HK-2 (cell line): ENCODE measurements around the gene ABCA4.

ENCODE experiments used
- DNase-seq: peaks from one replicate; pipeline ENCODE4 v3.0.0-alpha.2; 2018; ENCODE audit not compliant: unreplicated experiment

Gene ABCA4

GRCh38 chr1:94104776-94105580 lies 16.0 kb downstream of the ABCA4 start:
- no peak for DNase-seq

DNA sequence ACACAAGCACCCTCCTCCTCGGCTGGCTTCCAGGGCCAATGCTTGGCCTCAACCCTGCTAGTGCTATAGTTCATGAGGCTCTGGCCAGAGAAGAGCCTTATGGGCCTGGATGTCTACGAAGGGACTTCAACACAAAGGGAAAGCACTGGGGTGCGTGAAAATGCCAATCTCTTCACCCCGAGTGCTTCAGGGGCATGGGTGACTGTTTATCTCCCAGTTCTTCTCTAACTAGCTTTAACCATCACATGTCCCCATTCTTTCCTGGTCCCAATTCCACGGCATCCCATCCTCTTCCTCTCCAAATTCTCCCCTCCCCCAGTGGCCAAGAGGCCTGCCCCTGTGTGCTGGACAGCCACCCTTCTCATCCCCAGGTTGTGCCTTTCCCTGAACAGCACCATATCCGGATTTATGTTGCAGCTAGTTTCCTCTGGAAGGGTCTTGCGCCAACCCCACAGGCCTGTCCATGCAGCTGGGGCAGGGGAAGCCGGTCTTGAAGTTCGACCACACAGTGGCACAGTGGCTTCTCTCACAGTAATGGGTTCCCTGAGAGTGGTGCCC lies 16.7 kb downstream of the ABCA4 start:
- no peak for DNase-seq

GRCh38 chr1:94103608-94104007 lies 17.3 kb downstream of the ABCA4 start:
- no peak for DNase-seq

DNA sequence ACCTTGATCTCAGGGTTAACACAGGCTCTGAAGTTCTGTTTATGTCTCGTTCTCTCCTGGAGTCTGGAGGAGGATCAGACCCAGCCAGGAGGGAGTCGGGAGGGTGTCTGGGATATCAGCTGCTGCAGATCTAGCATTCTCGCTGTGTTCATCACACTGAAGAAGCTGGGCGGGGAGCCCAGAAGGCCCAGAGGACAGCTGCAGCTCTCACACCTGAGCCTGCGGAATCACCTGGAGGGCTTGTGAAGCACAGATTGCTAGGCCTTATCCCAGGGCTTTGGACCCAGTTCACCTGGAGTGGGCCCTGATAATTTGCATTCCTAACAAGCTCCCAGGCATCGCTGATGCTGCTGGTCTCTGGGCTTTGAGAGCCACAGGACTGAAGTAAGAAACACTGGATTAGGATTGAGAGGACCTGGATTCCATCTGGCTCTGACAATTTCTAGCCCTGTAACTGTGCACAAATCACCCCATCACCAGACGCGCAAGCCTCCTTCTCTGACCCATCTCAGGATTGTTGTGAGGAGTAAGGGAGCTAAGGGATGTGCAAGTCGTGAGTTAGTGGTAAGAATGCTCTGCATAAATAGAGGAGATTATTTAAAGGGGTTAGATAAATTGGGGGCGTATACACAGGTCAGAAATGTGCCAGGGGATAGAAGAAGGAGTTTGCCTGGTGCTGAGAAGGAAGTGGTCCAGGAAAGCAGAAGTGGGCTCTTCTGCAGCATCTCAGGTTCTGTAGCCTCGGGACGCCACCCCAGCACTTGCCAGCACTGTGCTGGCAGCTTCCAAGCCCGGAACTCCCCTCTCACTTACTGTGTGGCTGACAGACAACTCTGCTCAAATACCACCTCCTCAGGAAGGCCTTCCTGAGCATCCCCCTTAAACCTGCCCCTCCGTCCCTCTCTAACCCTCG lies 19.1 kb downstream of the ABCA4 start:
- DNase-seq: no peak

- no peak for DNase-seq
Measured at GRCh38 chr1:94100785-94101612, 19.9 kb downstream of the ABCA4 start.

DNA sequence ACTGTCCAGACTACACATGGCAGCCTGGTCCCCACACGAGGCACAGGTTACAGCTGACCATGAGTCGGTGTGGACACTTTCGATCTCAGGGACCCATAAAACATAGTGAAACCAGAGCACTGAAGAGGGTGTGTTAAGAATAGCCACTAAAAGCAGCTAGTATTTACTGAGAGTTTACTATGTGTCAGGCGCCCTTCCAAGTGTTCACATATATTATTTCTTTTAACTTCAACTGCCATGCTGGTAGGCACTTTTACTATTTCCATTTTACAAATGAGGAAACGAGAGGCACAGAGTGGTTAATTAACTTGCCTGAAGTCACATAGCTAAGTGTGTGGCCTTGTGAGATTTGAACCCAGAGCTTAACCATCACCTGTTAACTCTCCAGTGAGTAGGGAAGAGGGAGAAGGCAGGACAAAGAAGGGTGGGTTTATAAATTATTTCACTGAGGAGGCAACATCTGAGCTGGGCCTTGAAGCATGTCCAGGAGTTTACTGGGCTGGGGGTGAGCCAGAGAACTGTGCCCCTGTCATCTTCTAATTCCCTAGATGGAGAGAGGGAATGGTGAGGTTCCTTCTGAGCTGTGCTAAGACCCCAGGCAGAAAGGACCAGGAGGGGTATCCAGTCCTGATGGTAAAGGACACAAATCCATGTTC lies 20.7 kb downstream of the ABCA4 start:
- DNase-seq: no peak

DNA sequence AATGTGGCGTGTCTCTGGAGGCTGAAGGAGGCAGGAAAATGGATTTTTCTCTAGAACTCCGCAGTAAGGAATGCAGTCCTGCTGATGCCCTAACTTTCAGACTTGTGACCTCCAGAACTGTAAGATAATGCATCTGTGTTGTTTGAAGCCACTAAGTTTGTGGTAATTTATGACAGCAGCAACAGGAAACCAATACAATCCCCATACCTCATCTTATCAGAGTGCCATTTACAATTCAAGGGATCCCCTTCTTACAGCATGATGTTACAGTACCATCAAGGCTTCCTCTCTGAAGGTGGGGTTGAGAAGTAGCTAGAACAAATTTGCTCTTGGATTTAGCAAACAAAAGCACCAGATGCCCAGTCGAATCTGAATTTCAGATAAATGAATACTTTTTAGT lies 21.6 kb downstream of the ABCA4 start:
- no peak for DNase-seq

DNA sequence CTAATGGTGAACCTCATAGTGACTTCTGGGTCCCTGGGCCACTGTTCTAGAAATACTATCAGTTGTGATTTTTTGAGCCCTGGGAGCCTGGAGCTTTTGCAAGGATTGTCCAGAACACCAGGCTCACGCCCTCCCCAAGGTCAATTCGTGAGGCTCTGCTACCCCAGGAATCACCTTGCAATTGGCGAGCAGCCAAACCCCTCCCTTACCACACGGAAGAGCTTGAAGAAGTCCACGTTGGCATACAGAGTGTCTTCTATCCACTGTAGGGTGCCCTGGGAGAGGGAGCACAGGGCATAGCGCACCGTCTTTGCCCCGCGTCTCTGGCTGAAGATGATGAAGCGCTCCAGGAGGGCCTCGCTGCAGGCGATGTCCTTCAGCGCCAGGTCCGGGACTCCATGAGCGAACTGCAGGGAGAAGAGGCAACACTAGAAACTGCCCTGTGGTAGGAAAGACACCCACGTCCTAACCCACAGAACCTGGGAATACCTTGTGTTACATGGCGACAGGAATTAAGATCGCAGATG lies 22.3 kb downstream of the ABCA4 start:
- no peak for DNase-seq

DNA sequence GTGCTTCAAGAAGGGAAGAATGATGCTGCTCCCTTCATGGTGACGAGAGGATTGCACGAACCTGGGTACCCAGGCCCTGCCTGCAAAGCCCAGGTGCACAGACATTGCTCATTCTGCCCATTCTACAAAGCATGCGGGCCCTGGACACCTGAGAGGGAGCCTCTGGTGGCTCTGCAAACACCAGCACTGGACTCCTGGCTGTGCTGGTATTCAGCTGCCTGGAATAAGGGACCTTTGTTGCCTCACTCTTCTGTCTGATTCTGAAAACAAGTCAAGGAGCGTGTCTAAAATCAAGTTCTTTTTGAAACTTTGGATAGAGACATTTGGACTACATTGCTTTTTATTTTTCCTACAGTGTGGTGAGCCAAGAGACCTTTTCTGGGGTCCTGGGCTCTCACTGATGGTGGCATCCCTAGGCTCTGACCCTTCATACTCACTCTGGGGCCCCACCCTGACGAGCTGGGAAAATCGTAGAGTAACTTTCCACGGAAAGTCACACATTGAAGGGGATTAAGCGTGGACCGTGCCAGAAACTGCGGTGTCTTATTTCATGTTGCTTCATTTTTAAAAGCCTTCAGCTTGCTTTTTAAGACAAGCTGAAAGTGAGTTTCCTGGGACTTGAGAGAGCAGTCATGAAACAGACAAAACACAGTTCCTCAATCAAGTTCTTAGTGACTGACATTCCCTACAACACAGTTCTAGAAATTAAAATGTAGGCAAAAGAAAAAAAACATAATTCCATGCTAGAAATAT lies 24.0 kb downstream of the ABCA4 start:
- no peak for DNase-seq

DNA sequence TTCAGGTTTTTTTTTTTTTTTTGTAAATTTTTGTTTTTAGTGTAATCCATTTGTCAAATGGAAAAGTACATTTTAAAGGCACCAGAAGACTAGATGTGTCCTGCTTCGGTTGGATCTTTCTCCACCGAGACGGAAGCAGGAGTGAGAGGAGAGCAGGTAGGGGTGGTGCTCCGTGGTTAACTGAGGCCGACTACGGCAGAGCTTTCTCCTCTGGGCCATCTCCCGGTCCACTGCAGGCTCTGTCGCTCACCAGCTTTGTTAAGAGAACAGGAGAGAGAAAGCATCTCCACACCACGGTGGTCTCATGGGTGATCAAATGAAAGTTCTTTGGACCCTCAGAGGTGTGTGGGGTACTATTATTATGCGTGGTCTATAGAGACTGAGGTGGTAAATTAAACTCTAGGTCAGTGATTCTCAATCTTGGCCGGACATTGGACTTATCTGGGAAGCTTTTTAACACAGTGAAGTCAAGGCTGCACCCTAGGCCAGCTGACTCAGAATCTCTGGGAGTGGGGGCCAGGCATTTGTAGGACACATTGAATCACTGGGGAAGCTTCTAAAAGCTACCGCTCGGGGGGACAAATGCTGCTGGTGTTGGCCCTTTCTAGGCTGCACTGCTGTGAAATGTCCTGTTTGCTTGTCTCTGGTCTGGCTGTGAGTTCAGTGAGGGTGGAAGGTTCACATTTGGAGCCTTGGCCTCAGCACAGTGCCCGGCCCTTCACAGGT lies 25.0 kb downstream of the ABCA4 start:
- no peak for DNase-seq

GRCh38 chr1:94095112-94095637 lies 25.8 kb downstream of the ABCA4 start:
- no peak for DNase-seq

GRCh38 chr1:94094469-94095111 lies 26.4 kb downstream of the ABCA4 start:
- no peak for DNase-seq

DNA sequence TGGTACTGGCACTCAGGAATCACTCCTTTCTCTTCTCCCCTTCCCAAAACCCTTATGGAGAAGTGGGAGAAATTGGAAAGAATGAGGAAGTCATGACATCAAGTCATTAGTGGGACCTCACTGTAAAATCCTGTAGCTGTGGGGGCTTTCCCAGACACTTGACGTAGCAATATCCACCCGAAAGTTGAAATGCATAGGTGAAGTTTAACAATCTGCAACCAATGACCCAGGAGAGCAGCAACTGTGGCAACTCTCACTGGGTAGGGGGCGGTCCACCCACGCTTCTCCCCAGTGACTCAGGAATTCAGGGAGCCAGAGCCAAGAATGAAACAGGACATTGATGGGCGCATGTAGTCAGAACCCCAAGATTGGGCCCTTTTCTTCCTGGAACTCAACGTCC lies 27.0 kb downstream of the ABCA4 start:
- DNase-seq: peak; percentile 6

DNA sequence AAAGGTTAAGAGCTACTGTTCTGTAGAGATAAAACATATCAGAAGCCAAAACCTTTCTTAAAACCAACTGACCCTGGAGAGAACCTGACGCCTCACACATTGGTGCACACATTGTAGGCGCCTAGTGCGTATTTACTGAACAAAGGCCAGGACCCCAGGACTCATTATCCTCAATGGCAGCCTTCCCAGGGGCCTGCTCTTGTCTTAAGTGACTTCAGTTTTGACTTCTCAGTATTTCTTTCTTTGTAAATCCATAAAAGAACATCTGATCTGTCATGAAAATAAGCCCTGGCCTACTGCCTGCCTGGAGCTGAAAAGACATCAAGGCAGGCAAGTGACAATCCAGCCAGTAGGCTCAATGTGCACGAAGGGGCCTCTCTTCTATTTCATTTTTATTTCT lies 27.6 kb downstream of the ABCA4 start:
- DNase-seq: no peak

DNA sequence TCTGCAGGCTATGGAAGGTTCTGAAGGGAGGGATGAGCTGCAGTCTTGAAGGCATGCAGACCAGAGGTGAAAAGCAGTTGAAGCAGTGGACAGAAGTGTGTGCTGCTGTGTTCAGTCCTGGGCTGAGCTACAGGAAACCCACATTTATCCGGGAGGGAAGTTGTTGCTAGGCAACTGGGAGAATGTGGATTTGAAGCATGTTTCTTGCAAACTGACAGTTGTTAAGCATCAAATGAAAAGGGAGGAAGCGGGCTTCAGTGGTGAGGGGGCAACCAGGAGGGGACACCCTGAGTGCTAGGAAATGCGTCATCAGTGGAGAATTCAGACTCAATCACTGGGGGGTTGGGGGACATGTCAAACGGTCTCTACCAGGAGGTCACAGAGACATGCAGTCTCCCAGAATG lies 28.7 kb downstream of the ABCA4 start:
- no peak for DNase-seq

DNA sequence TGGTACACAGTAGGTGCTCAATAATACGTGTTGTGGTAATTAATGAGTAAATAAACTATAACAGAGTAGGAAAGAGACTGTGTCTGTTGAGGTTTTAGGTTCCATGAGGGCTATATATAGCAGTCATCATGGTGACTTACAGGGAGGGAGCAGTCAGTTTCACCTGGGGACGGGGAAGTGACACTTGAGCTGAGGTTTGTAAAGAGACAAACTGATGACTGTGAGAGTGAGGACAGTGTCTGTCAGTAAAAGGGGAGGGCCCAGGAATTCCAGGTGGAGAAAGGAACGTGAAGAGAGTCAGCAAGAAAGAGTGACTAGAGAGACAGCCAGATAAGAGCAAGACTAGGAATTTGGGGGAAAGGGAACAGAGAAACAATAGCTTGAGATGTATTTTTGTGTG lies 30.2 kb downstream of the ABCA4 start:
- DNase-seq: no peak

DNA sequence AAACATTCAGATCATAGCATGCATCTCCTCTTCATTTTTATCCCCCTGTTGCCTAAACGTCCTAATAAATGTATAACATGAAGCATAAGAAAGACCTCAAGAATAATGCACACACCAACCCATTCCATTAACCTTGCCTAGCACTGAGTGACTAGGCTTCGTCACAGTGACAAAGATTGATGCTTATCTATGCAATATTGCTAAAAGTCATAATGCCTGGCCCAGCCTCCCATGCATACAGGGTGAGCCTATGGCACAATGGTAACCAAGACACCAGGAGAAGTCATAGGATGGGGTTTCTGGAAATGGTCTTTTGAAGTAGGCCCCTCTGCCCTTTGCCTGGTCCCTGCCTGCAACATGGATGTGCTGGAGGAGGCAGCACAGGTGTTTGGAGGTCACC lies 33.8 kb downstream of the ABCA4 start:
- no peak for DNase-seq

DNA sequence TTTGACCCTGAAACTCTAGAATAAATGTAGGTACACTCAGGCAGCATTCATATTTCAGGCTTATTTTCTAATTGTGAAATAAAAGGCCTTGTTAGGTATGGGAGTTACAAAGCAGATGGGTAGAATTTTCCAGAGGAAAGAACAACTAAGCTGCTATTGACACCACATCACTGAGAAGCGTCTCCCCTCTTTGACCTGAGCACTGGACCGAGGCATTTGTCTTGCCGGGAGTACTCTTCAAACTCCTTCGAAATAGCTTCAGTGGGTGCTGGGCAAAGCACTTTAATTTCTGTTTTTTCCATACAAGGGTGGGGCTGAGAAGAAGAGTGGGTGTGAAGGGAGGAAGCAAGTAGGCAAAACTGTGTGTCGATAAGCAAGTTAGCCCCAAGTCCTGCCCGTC lies 36.4 kb downstream of the ABCA4 start:
- DNase-seq: no peak

- DNase-seq: no peak
Measured at GRCh38 chr1:94084085-94084484, 36.9 kb downstream of the ABCA4 start.
